Endothelial cell of umbilical vein (primary cell): ENCODE data around the gene THSD7B. TPM values are rescaled to one million over a fixed set of nuclear protein-coding genes. Genes with fewer than 3 reads are reported as not detected.

Experiments used
- BruUV-seq: library from RNA; stranded (reverse); fragments of 400-500 nt; replicated peaks from 2 replicates; lab custom pipeline; 2021; lab: Mats Ljungman, UMichigan
- CTCF ChIA-PET: fragments of 300-600, 350-600 bp; sonication (Branson Sonifier 250); formaldehyde crosslinking; loops from one replicate; lab custom pipeline; 2021; ENCODE audit warnings: antibody characterized with exemption, inconsistent platforms; lab: Charles Lee
- POLR2A ChIA-PET: fragments of 300-600, 350-600 bp; sonication (Branson Sonifier 250); formaldehyde crosslinking; loops from one replicate; lab custom pipeline; 2021; ENCODE audit warnings: antibody characterized with exemption, inconsistent platforms; lab: Charles Lee
- DNase-seq: peaks from one replicate; pipeline ENCODE4 v3.0.0-alpha.2; 2011; ENCODE audit warnings: low read depth, low spot score
- FAIRE-seq: peaks from 2 replicates; lab custom pipeline; 2011; peaks lifted over from hg19 to GRCh38; lab: Jason Lieb, UNC
- H2AFZ ChIP-seq: 2 replicates; pipeline ENCODE4 v1.6.0; 2012; ENCODE audit warnings: low read depth, low read length, control low read depth, inconsistent platforms
- H3K27ac ChIP-seq: 2 replicates; pipeline ENCODE4 v1.5.1; 2011; ENCODE audit warnings: low read depth, mild to moderate bottlenecking, control low read depth, low read length, moderate library complexity; ENCODE audit not compliant: insufficient read depth
- H3K27me3 ChIP-seq, 2 experiments: 2 replicates each; pipeline versions ENCODE4 v1.6.0 to v1.6.1; 2011; ENCODE audit warnings: low read length in 2 of 2, mixed read lengths in 1 of 2; ENCODE audit not compliant: control insufficient read depth in 2 of 2, insufficient read depth in 2 of 2
- H3K36me3 ChIP-seq, 2 experiments: 2 replicates in 1 of 2; 3 replicates in 1 of 2; pipeline ENCODE4 v1.5.1; 2011; ENCODE audit warnings: low read length in 2 of 2, mild to moderate bottlenecking in 1 of 2, moderate library complexity in 1 of 2; ENCODE audit not compliant: control insufficient read depth in 2 of 2, insufficient read depth in 2 of 2; ENCODE audit errors: extremely low read depth in 1 of 2
- H3K4me1 ChIP-seq: 3 replicates; pipeline ENCODE4 v1.5.1; 2011; ENCODE audit warnings: mild to moderate bottlenecking, low read length; ENCODE audit not compliant: control insufficient read depth, insufficient read depth; ENCODE audit errors: extremely low read depth
- H3K4me2 ChIP-seq: 2 replicates; pipeline ENCODE4 v1.6.1; 2011; ENCODE audit warnings: low read length, control low read depth, mixed read lengths; ENCODE audit not compliant: insufficient read depth
- H3K4me3 ChIP-seq, 3 experiments: fragments of 200-600 bp in 1 of 3; sonication (generic), shearing (Covaris generic) in 1 of 3; replicated peaks in 1 of 3; 2 replicates each; pipeline ENCODE4 v1.5.1; 2011 to 2016; ENCODE audit warnings: control low read depth in 3 of 3, low read length in 3 of 3, mild to moderate bottlenecking in 2 of 3, inconsistent platforms in 1 of 3, low read depth in 1 of 3, moderate library complexity in 1 of 3; ENCODE audit not compliant: insufficient read depth in 1 of 3
- H3K79me2 ChIP-seq: 2 replicates; pipeline ENCODE4 v1.6.0; 2012; ENCODE audit warnings: low read length, inconsistent platforms; ENCODE audit not compliant: control insufficient read depth, insufficient read depth
- H3K9ac ChIP-seq: replicated peaks from 2 replicates; pipeline ENCODE3; 2011; ENCODE audit warnings: low read length, control low read depth; ENCODE audit not compliant: insufficient read depth; ENCODE audit errors: extremely low read depth
- H3K9me1 ChIP-seq: replicated peaks from 3 replicates; pipeline ENCODE4 v1.6.0; 2011; ENCODE audit warnings: mild to moderate bottlenecking, low read length; ENCODE audit not compliant: control insufficient read depth, insufficient read depth; ENCODE audit errors: extremely low read depth
- H3K9me3 ChIP-seq: replicated peaks from 2 replicates; pipeline ENCODE4 v1.5.1; 2012; ENCODE audit warnings: low read length, inconsistent platforms; ENCODE audit not compliant: control insufficient read depth, insufficient read depth
- H4K20me1 ChIP-seq: replicated peaks from 2 replicates; pipeline ENCODE3; 2011; ENCODE audit warnings: mild to moderate bottlenecking, low read length; ENCODE audit not compliant: control insufficient read depth, insufficient read depth; ENCODE audit errors: extremely low read depth
- EZH2 ChIP-seq: IDR thresholded peaks from 2 replicates; pipeline ENCODE4 v1.6.1; 2012; ENCODE audit warnings: borderline replicate concordance, low read depth, mild to moderate bottlenecking, moderate library complexity, low read length, inconsistent platforms; ENCODE audit not compliant: severe bottlenecking
- FOS ChIP-seq: IDR thresholded peaks from 2 replicates; pipeline ENCODE4 v1.6.1; 2011; ENCODE audit warnings: mild to moderate bottlenecking, low read length, moderate library complexity, borderline replicate concordance; ENCODE audit not compliant: insufficient read depth
- GATA2 ChIP-seq: IDR thresholded peaks from 2 replicates; pipeline ENCODE4 v1.7.0; 2011; ENCODE audit warnings: low read depth, mild to moderate bottlenecking, moderate library complexity, mixed read lengths, low read length; ENCODE audit not compliant: insufficient read length, insufficient read depth
- JUN ChIP-seq: IDR thresholded peaks from 2 replicates; pipeline ENCODE4 v1.6.1; 2011; ENCODE audit warnings: borderline replicate concordance, low read depth; ENCODE audit not compliant: insufficient read length, insufficient read depth
- POLR2AphosphoS5 ChIP-seq: IDR thresholded peaks from 2 replicates; pipeline ENCODE4 v1.6.1; 2012; ENCODE audit warnings: low read depth, mild to moderate bottlenecking, control low read depth, low read length, moderate library complexity; ENCODE audit not compliant: insufficient read depth
- dilution Hi-C: fragments of 300-500 bp; cut with MboI; formaldehyde crosslinking; loops from one replicate; pipeline ENCODE4 v1.15.0; 2019; ENCODE audit warnings: low sequenced_read_pairs; ENCODE audit not compliant: extremely low pct_ligation_motif_present
- intact Hi-C: fragments of 100-400 bp; cut with micrococcal nuclease; formaldehyde crosslinking; loops from one replicate; pipeline ENCODE4 v1.10.0; 2022
- polyA plus RNA-seq, 4 experiments: library from polyadenylated mRNA; depleted of rRNA in 3 of 4; stranded (reverse) in 3 of 4; unstranded in 1 of 4; fragments of >200 nt; gene quantifications; 2 replicates each; pipeline versions ENCODE4 v1.2.1 to v1.2.3, GENCODE V29; 2011 to 2012; ENCODE audit warnings: missing spikeins in 1 of 4
- total RNA-seq: library from RNA; stranded (reverse); gene quantifications from 2 replicates; pipeline ENCODE4 v1.2.3, GENCODE V29; 2021
- TF ChIP-seq, protein P1 (sequence below): IDR thresholded peaks from 2 replicates; pipeline ENCODE4 v1.6.1; 2011; ENCODE audit not compliant: insufficient read depth, insufficient read length
- TF ChIP-seq, protein P2 (sequence below), 2 donors: IDR thresholded peaks; 1 replicate in 1 of 2; 2 replicates in 1 of 2; pipeline ENCODE4 v1.5.1; 2011; ENCODE audit warnings: low read length in 2 of 2, mild to moderate bottlenecking in 2 of 2, moderate library complexity in 2 of 2, control low read depth in 1 of 2, inconsistent platforms in 1 of 2, low read depth in 1 of 2; ENCODE audit not compliant: insufficient read depth in 1 of 2; ENCODE audit errors: extremely low read depth in 1 of 2

THSD7B gene
- total and polyA plus RNA-seq, 2 donors (not counting 3 experiments of a cell fraction or from before 2014, with no cell fraction given), result 0.04 TPM; not detected in 1

DNA sequence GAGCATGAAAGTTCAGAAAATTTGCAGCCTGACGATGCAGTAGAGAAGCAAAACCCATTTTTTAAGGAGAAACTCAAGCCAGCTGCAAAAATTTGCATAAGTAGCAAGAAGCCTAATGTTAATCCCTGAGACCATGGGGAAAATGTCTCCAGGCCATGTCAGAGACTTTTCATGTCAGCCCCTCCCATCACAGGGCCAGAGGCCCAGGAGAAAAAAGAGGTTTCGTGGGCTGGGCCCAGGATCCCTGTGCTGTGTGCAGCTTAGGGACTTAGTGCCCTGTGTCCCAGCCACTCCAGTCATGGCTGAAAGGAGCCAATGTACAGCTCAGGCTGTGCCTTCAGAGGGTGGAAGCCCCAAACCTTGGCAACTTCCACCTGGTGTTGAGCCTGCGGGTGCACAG is 533.0 kb downstream of the THSD7B start:
- dilution Hi-C loops, result no loop called here
- H3K36me3 ChIP-seq, result no peaks in the 10 kb centered on the region
- H3K27ac ChIP-seq, result no peak overlapping the region
- BruUV-seq, result no TSS peak
- H4K20me1 ChIP-seq, result no peaks in the 10 kb centered on the region
- H3K27me3 ChIP-seq, result no peaks in the 10 kb centered on the region
- ChIA-PET CTCF (no interaction called here), POLR2A (no interaction called here)
- intact Hi-C loops, result no loop called here
- H3K4me1 ChIP-seq, result no peaks in the 10 kb centered on the region
- peaks cover 2% of the 10 kb centered on the region for H3K9me3 ChIP-seq
- FAIRE-seq (no peak), DNase-seq (no peak)
- no peak overlapping the region for H3K9ac ChIP-seq
- H2AFZ ChIP-seq, result no peak overlapping the region
- no peak overlapping the region for H3K4me3 ChIP-seq
- no peak overlapping the region for H3K4me2 ChIP-seq
- H3K79me2 ChIP-seq, result no peaks in the 10 kb centered on the region
- no peaks in the 10 kb centered on the region for H3K9me1 ChIP-seq
- no peak for TF ChIP-seq GATA2
- no peak for TF ChIP-seq POLR2AphosphoS5
- TF ChIP-seq, protein P1, sequence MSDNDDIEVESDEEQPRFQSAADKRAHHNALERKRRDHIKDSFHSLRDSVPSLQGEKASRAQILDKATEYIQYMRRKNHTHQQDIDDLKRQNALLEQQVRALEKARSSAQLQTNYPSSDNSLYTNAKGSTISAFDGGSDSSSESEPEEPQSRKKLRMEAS, result no peak
- TF ChIP-seq FOS, result no peak
- TF ChIP-seq, protein P2, sequence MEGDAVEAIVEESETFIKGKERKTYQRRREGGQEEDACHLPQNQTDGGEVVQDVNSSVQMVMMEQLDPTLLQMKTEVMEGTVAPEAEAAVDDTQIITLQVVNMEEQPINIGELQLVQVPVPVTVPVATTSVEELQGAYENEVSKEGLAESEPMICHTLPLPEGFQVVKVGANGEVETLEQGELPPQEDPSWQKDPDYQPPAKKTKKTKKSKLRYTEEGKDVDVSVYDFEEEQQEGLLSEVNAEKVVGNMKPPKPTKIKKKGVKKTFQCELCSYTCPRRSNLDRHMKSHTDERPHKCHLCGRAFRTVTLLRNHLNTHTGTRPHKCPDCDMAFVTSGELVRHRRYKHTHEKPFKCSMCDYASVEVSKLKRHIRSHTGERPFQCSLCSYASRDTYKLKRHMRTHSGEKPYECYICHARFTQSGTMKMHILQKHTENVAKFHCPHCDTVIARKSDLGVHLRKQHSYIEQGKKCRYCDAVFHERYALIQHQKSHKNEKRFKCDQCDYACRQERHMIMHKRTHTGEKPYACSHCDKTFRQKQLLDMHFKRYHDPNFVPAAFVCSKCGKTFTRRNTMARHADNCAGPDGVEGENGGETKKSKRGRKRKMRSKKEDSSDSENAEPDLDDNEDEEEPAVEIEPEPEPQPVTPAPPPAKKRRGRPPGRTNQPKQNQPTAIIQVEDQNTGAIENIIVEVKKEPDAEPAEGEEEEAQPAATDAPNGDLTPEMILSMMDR (IDR thresholded peaks at IDR 0.05; ENCODE audit: extremely low read depth in 1 of 2, insufficient read depth in 1 of 2, low read depth in 1 of 2, low read length in 2 of 2), result no peak
- no peak for TF ChIP-seq EZH2
- TF ChIP-seq JUN, result no peak
